H9 (cell line): Measurements from ENCODE around the gene DCTN5. TPM values are rescaled to one million over a fixed set of nuclear protein-coding genes. Genes with fewer than 3 reads are reported as not detected.

Experiments
- DNase-seq: peaks from one replicate; pipeline ENCODE4 v3.0.0-alpha.2; 2017
- H2AFZ ChIP-seq: one replicate; pipeline ENCODE4 v1.6.1; 2013; ENCODE audit warnings: mild to moderate bottlenecking, low read length, control low read depth, moderate library complexity
- H2AK5ac ChIP-seq: 2 replicates; pipeline ENCODE4 v1.6.1; 2013; ENCODE audit warnings: low read length, control low read depth, mixed read lengths; ENCODE audit not compliant: insufficient read length
- H2BK120ac ChIP-seq: one replicate; pipeline ENCODE4 v1.6.1; 2013; ENCODE audit warnings: low read depth, mild to moderate bottlenecking, low read length, control low read depth, inconsistent platforms; ENCODE audit not compliant: poor library complexity, severe bottlenecking
- H2BK12ac ChIP-seq: 2 replicates; pipeline ENCODE4 v1.6.1; 2013; ENCODE audit warnings: low read length, control low read depth, mixed read lengths, low read depth; ENCODE audit not compliant: insufficient read length
- H2BK15ac ChIP-seq: 2 replicates; pipeline ENCODE4 v1.6.1; 2013; ENCODE audit warnings: low read depth, low read length, control low read depth
- H2BK20ac ChIP-seq: one replicate; pipeline ENCODE4 v1.6.1; 2013; ENCODE audit warnings: low read depth, mild to moderate bottlenecking, low read length, control low read depth, inconsistent platforms; ENCODE audit not compliant: poor library complexity, severe bottlenecking
- H2BK5ac ChIP-seq: 2 replicates; pipeline ENCODE4 v1.6.1; 2013; ENCODE audit warnings: low read length, control low read depth, mixed read lengths; ENCODE audit not compliant: insufficient read length
- H3K14ac ChIP-seq: 2 replicates; pipeline ENCODE4 v1.6.1; 2013; ENCODE audit warnings: low read length, control low read depth; ENCODE audit not compliant: insufficient read depth
- H3K18ac ChIP-seq: 2 replicates; pipeline ENCODE4 v1.6.1; 2013; ENCODE audit warnings: low read depth, mild to moderate bottlenecking, mixed read lengths, low read length, control low read depth; ENCODE audit not compliant: insufficient read length
- H3K23ac ChIP-seq: 2 replicates; pipeline ENCODE4 v1.6.1; 2013; ENCODE audit warnings: low read length, control low read depth, mixed read lengths, low read depth; ENCODE audit not compliant: insufficient read length
- H3K23me2 ChIP-seq: 2 replicates; pipeline ENCODE4 v1.6.1; 2013; ENCODE audit warnings: low read depth, mild to moderate bottlenecking, mixed read lengths, low read length, control low read depth; ENCODE audit not compliant: insufficient read length, poor library complexity, severe bottlenecking
- H3K27ac ChIP-seq: 2 replicates; pipeline ENCODE4 v1.5.1; 2013; ENCODE audit warnings: low read length, control low read depth, mixed read lengths, low read depth; ENCODE audit not compliant: insufficient read length
- H3K27me3 ChIP-seq: 2 replicates; pipeline ENCODE4 v1.6.1; 2013; ENCODE audit warnings: low read length, control low read depth, inconsistent platforms; ENCODE audit not compliant: insufficient read depth
- H3K4ac ChIP-seq: 2 replicates; pipeline ENCODE4 v1.6.1; 2013; ENCODE audit warnings: low read depth, mild to moderate bottlenecking, control low read depth, inconsistent platforms, low read length, moderate library complexity
- H3K4me1 ChIP-seq: 2 replicates; pipeline ENCODE4 v1.6.1; 2013; ENCODE audit warnings: low read length, control low read depth, inconsistent platforms; ENCODE audit not compliant: insufficient read depth
- H3K4me2 ChIP-seq: 2 replicates; pipeline ENCODE4 v1.6.1; 2013; ENCODE audit warnings: low read length, control low read depth, mixed read lengths; ENCODE audit not compliant: insufficient read length, insufficient read depth
- H3K56ac ChIP-seq: 2 replicates; pipeline ENCODE4 v1.6.1; 2013; ENCODE audit warnings: low read depth, mild to moderate bottlenecking, mixed read lengths, low read length, control low read depth; ENCODE audit not compliant: insufficient read length
- H3K79me1 ChIP-seq: 2 replicates; pipeline ENCODE4 v1.6.1; 2013; ENCODE audit warnings: low read depth, mild to moderate bottlenecking, moderate library complexity, low read length, control low read depth, inconsistent platforms; ENCODE audit not compliant: insufficient read depth, poor library complexity, severe bottlenecking
- H3K79me2 ChIP-seq: 2 replicates; pipeline ENCODE4 v1.6.1; 2013; ENCODE audit warnings: low read length, control low read depth, inconsistent platforms; ENCODE audit not compliant: insufficient read depth
- H3K9ac ChIP-seq: 2 replicates; pipeline ENCODE4 v1.6.1; 2013; ENCODE audit warnings: low read length, control low read depth, mixed read lengths; ENCODE audit not compliant: insufficient read length; ENCODE audit errors: extremely low read depth
- H3K9me3 ChIP-seq: one replicate; pipeline ENCODE4 v1.6.1; 2013; ENCODE audit warnings: low read depth, low read length, inconsistent platforms; ENCODE audit not compliant: control insufficient read depth
- H3T11ph ChIP-seq: one replicate; pipeline ENCODE4 v1.6.1; 2013; ENCODE audit warnings: mild to moderate bottlenecking, low read length, control low read depth, inconsistent platforms
- H4K20me1 ChIP-seq: one replicate; pipeline ENCODE4 v1.6.1; 2013; ENCODE audit not compliant: control insufficient read depth, insufficient read length, insufficient read depth
- H4K5ac ChIP-seq: 2 replicates; pipeline ENCODE4 v1.6.1; 2013; ENCODE audit warnings: low read depth, mild to moderate bottlenecking, mixed read lengths, low read length, control low read depth; ENCODE audit not compliant: insufficient read length
- H4K8ac ChIP-seq: replicated peaks from 2 replicates; pipeline ENCODE4 v1.6.1; 2013; ENCODE audit warnings: low read length, control low read depth, mixed read lengths, low read depth; ENCODE audit not compliant: insufficient read length
- H4K91ac ChIP-seq: 2 replicates; pipeline ENCODE4 v1.6.1; 2013; ENCODE audit warnings: low read depth, mild to moderate bottlenecking, moderate library complexity, mixed read lengths, low read length, control low read depth; ENCODE audit not compliant: insufficient read length
- H3K27ac Mint-ChIP-seq, 3 experiments: 2 replicates in 2 of 3; 3 replicates in 1 of 3; pipeline ENCODE4 v1.8.0; 2020 to 2021; ENCODE audit warnings: mixed read lengths in 3 of 3, mild to moderate bottlenecking in 1 of 3, moderate library complexity in 1 of 3
- H3K27me3 Mint-ChIP-seq: 2 replicates; pipeline ENCODE4 v1.8.0; 2021; ENCODE audit warnings: low read depth, mild to moderate bottlenecking, moderate library complexity, mixed read lengths
- H3K36me3 Mint-ChIP-seq, 3 experiments: 2 replicates in 2 of 3; 3 replicates in 1 of 3; pipeline ENCODE4 v1.8.0; 2020 to 2021; ENCODE audit warnings: low read depth in 3 of 3, mixed read lengths in 3 of 3; ENCODE audit not compliant: insufficient read depth in 1 of 3
- H3K4me1 Mint-ChIP-seq, 2 experiments: 2 replicates each; pipeline ENCODE4 v1.8.0; 2020; ENCODE audit warnings: mixed read lengths in 2 of 2
- H3K4me3 Mint-ChIP-seq, 2 experiments: 2 replicates in 1 of 2; 3 replicates in 1 of 2; pipeline ENCODE4 v1.8.0; 2020 to 2021; ENCODE audit warnings: mild to moderate bottlenecking in 2 of 2, mixed read lengths in 2 of 2, moderate library complexity in 1 of 2
- H3K9me3 Mint-ChIP-seq, 2 experiments: 2 replicates in 1 of 2; 3 replicates in 1 of 2; pipeline ENCODE4 v1.8.0; 2020; ENCODE audit warnings: mild to moderate bottlenecking in 2 of 2, mixed read lengths in 2 of 2, moderate library complexity in 1 of 2
- WGBS: extraction: QIAGEN DNeasy Blood & Tissue Kit; methylation state at CpG from one replicate; pipeline ENCODE4 v1.1.7; 2013; ENCODE audit warnings: missing lambda C conversion rate, low lambda C conversion rate, mixed read lengths; ENCODE audit not compliant: insufficient read length; ENCODE audit errors: extremely low coverage; 5-methylcytosine and 5-hydroxymethylcytosine counted together
- total RNA-seq: library from RNA; stranded (reverse); gene quantifications from 2 replicates; pipeline ENCODE4 v1.2.1, GENCODE V29; 2021
- TF ChIP-seq, protein P1 (sequence below): fragments of 200-600 bp; sonication (generic); conservative IDR thresholded peaks from 3 replicates; pipeline ENCODE4 v1.8.0; 2021; ENCODE audit warnings: antibody characterized with exemption, mild to moderate bottlenecking

Gene DCTN5
- total RNA-seq, 1 experiment from 2014 or later, result 114 TPM

DNA sequence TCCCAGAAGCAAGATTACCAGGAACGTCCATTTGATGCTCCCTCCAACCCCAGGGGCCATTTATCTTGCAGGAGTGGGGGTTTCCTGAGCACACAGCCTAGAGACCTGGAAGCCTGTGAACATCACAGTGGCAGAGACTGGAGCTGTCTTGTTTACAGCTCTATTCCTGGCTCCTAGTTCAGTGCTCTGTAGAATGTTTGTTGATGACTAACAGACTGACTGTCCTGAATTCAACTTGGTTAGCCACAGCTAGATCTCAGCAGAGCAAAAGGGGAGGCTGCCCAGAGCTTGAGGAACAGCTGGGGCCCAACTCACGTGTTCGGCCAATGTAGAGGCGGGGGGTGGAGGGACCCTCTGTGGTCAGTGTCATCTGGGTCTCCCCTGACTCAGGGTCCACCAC, 65.2 kb downstream of the DCTN5 start:
- peaks cover 5% of the 10 kb centered on the region for H3K9me3 ChIP-seq
- no CpG with 5 or more reads among the region's 4 CpGs for WGBS

More for the DNA sequence above, 65.2 kb downstream of the DCTN5 start:
- H3K23ac ChIP-seq, result no peak overlapping the region
- TF ChIP-seq, protein P1, sequence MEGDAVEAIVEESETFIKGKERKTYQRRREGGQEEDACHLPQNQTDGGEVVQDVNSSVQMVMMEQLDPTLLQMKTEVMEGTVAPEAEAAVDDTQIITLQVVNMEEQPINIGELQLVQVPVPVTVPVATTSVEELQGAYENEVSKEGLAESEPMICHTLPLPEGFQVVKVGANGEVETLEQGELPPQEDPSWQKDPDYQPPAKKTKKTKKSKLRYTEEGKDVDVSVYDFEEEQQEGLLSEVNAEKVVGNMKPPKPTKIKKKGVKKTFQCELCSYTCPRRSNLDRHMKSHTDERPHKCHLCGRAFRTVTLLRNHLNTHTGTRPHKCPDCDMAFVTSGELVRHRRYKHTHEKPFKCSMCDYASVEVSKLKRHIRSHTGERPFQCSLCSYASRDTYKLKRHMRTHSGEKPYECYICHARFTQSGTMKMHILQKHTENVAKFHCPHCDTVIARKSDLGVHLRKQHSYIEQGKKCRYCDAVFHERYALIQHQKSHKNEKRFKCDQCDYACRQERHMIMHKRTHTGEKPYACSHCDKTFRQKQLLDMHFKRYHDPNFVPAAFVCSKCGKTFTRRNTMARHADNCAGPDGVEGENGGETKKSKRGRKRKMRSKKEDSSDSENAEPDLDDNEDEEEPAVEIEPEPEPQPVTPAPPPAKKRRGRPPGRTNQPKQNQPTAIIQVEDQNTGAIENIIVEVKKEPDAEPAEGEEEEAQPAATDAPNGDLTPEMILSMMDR, result no peak
- H2BK5ac ChIP-seq, result no peak overlapping the region
- no peak overlapping the region for H3K4me2 ChIP-seq
- H2BK120ac ChIP-seq, result no peak overlapping the region
- H3K4ac ChIP-seq, result no peak overlapping the region
- no peaks in the 10 kb centered on the region for H3K23me2 ChIP-seq
- H3K79me1 ChIP-seq, result no peaks in the 10 kb centered on the region
- no peak overlapping the region for H3T11ph ChIP-seq
- DNase-seq, result no peak
- no peaks in the 10 kb centered on the region for H3K27me3 ChIP-seq
- Mint-ChIP-seq H3K36me3 (peaks cover 6 to 31% (median 11%) of the 10 kb centered on the region in 3 experiments), H3K27ac (no peak overlapping the region), H3K4me1 (peaks cover 2% of the 10 kb centered on the region in 2 experiments; a peak in 3 of 4 replicates), H3K4me3 (no peak overlapping the region), H3K27me3 (peaks cover 22% of the 10 kb centered on the region), H3K9me3 (peaks cover 16 to 18% of the 10 kb centered on the region in 2 experiments)
- H4K5ac ChIP-seq, result no peak overlapping the region
- no peaks in the 10 kb centered on the region for H4K20me1 ChIP-seq
- no peak overlapping the region for H3K9ac ChIP-seq
- H2AFZ ChIP-seq, result no peak overlapping the region
- no peak overlapping the region for H4K91ac ChIP-seq
- H3K79me2 ChIP-seq, result no peaks in the 10 kb centered on the region
- no peak overlapping the region for H2BK20ac ChIP-seq
- no peak overlapping the region for H3K56ac ChIP-seq
- no peak overlapping the region for H2BK12ac ChIP-seq
- H2AK5ac ChIP-seq, result no peak overlapping the region
- no peak overlapping the region for H3K27ac ChIP-seq
- H4K8ac ChIP-seq, result no peak overlapping the region
- H3K14ac ChIP-seq, result no peak overlapping the region
- H3K4me1 ChIP-seq, result no peaks in the 10 kb centered on the region
- H3K18ac ChIP-seq, result no peak overlapping the region
- H2BK15ac ChIP-seq, result no peak overlapping the region
